ENCODE results near the gene ATXN10.

DNA sequence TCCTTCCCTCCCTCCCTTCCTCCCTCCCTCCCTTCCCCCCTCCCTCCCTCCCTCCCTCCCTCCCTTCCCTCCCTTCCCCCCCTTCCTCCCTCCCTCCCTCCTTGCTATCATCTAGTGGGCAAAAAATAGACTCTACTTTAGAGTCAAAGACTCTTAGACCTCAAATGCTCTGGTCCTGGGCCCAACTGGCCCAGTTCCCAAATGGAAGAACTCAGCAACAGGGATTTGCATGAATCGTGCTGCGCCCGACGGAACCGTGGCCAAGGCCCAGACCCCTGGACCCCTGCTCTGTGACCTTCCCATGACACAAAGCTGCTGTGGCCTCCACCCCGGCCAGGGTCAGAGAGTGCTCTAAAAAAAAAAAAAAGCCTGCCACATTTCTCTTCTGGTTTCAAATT is 207.9 kb downstream of the ATXN10 start:
- TF ChIP-seq HDGF (IDR thresholded peaks at IDR 0.05; ENCODE audit: borderline replicate concordance) = no peak
- TF ChIP-seq SUZ12 (IDR thresholded peaks at IDR 0.05) = no peak
- no peak for TF ChIP-seq FOXM1 (IDR thresholded peaks at IDR 0.05; ENCODE audit: borderline replicate concordance)
- TF ChIP-seq ARNT (IDR thresholded peaks at IDR 0.05) = no peak
